DND-41 (cell line): Measurements from ENCODE around the gene SLC22A14.

ENCODE experiments used
- ATAC-seq: fragments of 200-7000 bp; cut with Tn5 transposase; 3 replicates; pipeline ENCODE4 v1.9.1; 2021; ENCODE audit warnings: low read depth; ENCODE audit not compliant: insufficient read depth
- DNase-seq: peaks from one replicate; pipeline ENCODE4 v3.0.0-alpha.2; 2020
- H2AFZ ChIP-seq: 2 replicates; pipeline ENCODE4 v1.6.0; 2012; ENCODE audit warnings: low read depth, low read length
- H3K27ac ChIP-seq: 2 replicates; pipeline ENCODE4 v1.5.1; 2012; ENCODE audit warnings: low read length, inconsistent platforms
- H3K27me3 ChIP-seq: fragments of 200-600 bp; sonication (generic); 2 replicates; pipeline ENCODE4 v1.6.0; 2012; ENCODE audit warnings: low read length, mild to moderate bottlenecking, inconsistent platforms; ENCODE audit not compliant: insufficient read depth, poor library complexity
- H3K36me3 ChIP-seq: 2 replicates; pipeline ENCODE4 v1.5.1; 2012; ENCODE audit warnings: low read length, inconsistent platforms; ENCODE audit not compliant: insufficient read depth
- H3K4me1 ChIP-seq: 2 replicates; pipeline ENCODE4 v1.5.1; 2012; ENCODE audit warnings: mild to moderate bottlenecking, low read length; ENCODE audit not compliant: insufficient read depth
- H3K4me2 ChIP-seq: 2 replicates; pipeline ENCODE4 v1.6.0; 2012; ENCODE audit warnings: mild to moderate bottlenecking, moderate library complexity, low read length, inconsistent platforms; ENCODE audit not compliant: insufficient read depth
- H3K4me3 ChIP-seq, 2 experiments: fragments of 200-600 bp in 1 of 2; shearing (Covaris generic) in 1 of 2; 2 replicates each; pipeline ENCODE4 v1.5.1; 2012 to 2016; ENCODE audit warnings: inconsistent platforms in 2 of 2, low read length in 2 of 2, mild to moderate bottlenecking in 2 of 2, low read depth in 1 of 2, moderate library complexity in 1 of 2
- H3K79me2 ChIP-seq: 2 replicates; pipeline ENCODE4 v1.6.0; 2012; ENCODE audit warnings: low read length, inconsistent platforms; ENCODE audit not compliant: insufficient read depth
- H3K9ac ChIP-seq: 2 replicates; pipeline ENCODE4 v1.6.0; 2012; ENCODE audit warnings: low read depth, mild to moderate bottlenecking, inconsistent platforms, low read length, moderate library complexity
- H3K9me3 ChIP-seq: 2 replicates; pipeline ENCODE4 v1.5.1; 2012; ENCODE audit warnings: low read length, moderate library complexity, mild to moderate bottlenecking, inconsistent platforms; ENCODE audit not compliant: insufficient read depth, severe bottlenecking
- H4K20me1 ChIP-seq: 2 replicates; pipeline ENCODE4 v1.6.0; 2012; ENCODE audit warnings: low read length; ENCODE audit not compliant: insufficient read depth
- EZH2 ChIP-seq: IDR thresholded peaks from 3 replicates; pipeline ENCODE4 v1.6.1; 2012; ENCODE audit warnings: borderline replicate concordance, low read depth, mild to moderate bottlenecking, moderate library complexity, low read length, inconsistent platforms; ENCODE audit not compliant: severe bottlenecking
- TF ChIP-seq, protein P1 (sequence below): IDR thresholded peaks from 2 replicates; pipeline ENCODE4 v1.5.1; 2012; ENCODE audit warnings: borderline replicate concordance, low read length, moderate library complexity, mild to moderate bottlenecking; ENCODE audit not compliant: poor library complexity, severe bottlenecking; ENCODE audit errors: extremely low read depth

The SLC22A14 gene

DNA sequence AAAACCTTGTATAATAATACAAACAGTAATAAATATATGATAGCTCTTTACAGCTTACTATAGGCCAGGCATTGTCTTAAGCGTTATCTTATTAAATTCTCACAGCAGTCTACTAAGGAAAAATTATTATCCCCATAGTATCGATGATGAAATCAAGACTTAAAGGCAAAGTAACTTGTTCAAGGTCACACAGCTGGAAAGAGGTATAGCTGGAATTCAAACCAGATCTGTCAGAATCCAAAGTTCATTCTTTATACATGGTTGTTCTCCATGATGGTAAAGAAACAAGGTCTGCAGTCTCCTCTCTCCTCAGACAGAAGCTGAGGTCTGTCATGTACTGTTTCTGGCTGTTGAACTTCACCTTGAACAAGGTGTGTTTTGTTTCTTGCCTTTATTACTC lies 31.9 kb upstream of the SLC22A14 start:
- Histone ChIP-seq H4K20me1 (no peaks in the 10 kb centered on the region), H3K9me3 (no peaks in the 10 kb centered on the region), H3K4me2 (no peak overlapping the region), H2AFZ (no peak overlapping the region), H3K27ac (no peak overlapping the region), H3K79me2 (no peaks in the 10 kb centered on the region), H3K9ac (no peak overlapping the region), H3K4me1 (no peaks in the 10 kb centered on the region), H3K36me3 (peaks cover 95% of the 10 kb centered on the region), H3K27me3 (no peaks in the 10 kb centered on the region), H3K4me3 (no peak overlapping the region)
- no peak for ATAC-seq
- TF ChIP-seq, protein P1, sequence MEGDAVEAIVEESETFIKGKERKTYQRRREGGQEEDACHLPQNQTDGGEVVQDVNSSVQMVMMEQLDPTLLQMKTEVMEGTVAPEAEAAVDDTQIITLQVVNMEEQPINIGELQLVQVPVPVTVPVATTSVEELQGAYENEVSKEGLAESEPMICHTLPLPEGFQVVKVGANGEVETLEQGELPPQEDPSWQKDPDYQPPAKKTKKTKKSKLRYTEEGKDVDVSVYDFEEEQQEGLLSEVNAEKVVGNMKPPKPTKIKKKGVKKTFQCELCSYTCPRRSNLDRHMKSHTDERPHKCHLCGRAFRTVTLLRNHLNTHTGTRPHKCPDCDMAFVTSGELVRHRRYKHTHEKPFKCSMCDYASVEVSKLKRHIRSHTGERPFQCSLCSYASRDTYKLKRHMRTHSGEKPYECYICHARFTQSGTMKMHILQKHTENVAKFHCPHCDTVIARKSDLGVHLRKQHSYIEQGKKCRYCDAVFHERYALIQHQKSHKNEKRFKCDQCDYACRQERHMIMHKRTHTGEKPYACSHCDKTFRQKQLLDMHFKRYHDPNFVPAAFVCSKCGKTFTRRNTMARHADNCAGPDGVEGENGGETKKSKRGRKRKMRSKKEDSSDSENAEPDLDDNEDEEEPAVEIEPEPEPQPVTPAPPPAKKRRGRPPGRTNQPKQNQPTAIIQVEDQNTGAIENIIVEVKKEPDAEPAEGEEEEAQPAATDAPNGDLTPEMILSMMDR = no peak
- TF ChIP-seq EZH2 = no peak
- no peak for DNase-seq

DNA sequence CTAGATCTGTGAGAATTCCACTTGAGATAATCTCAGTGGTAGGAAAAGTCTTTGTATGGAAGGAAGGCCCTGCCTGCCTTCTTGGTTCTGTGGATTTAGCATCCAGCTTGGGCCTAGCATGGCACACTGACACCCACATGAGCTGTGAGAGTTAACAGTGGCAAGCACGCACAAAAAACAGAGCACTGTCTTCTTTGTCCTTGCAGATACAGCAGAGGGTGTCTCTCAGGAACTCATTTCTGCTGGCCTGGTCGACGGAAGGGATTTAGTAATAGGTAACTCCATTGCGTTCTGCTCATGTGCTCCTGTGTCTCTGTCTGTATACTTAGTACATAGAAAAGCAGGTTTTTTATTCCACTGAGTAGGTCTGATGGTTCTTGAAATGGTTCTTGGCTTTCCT lies 30.9 kb upstream of the SLC22A14 start:
- no peak overlapping the region for H3K4me2 ChIP-seq
- no peak overlapping the region for H3K4me3 ChIP-seq
- H3K9me3 ChIP-seq = no peaks in the 10 kb centered on the region
- no peak for DNase-seq
- H3K4me1 ChIP-seq = no peaks in the 10 kb centered on the region
- H3K79me2 ChIP-seq = no peaks in the 10 kb centered on the region
- H3K27me3 ChIP-seq = no peaks in the 10 kb centered on the region
- no peak overlapping the region for H3K9ac ChIP-seq
- H2AFZ ChIP-seq = no peak overlapping the region
- no peak for ATAC-seq
- H3K27ac ChIP-seq = no peak overlapping the region
- H4K20me1 ChIP-seq = no peaks in the 10 kb centered on the region
- H3K36me3 ChIP-seq = peaks cover 92% of the 10 kb centered on the region
- TF ChIP-seq, protein P1 = no peak

DNA sequence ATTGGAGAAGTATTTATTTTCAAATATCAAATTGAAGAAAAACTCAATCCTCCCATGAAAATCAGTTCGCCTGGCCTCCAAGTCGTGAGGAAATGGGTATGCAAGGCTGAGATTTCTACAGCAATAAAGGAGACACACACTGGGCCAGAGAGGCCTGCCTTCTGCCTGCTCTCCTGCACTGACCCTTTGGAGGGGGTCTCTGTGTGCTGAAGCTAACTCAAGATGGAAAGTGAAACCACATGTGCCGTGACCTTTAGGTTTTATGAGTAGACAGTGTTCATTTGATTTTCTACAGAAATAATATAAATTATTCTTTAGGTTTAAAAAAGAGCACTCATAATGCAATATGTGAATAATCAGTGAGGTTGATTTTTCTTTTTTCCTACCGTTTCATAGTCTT lies 28.4 kb upstream of the SLC22A14 start:
- TF ChIP-seq, protein P1 = no peak
- TF ChIP-seq EZH2 = no peak
- H3K4me1 ChIP-seq = no peaks in the 10 kb centered on the region
- H3K9ac ChIP-seq = no peak overlapping the region
- H3K79me2 ChIP-seq = no peaks in the 10 kb centered on the region
- ATAC-seq = no peak
- no peaks in the 10 kb centered on the region for H4K20me1 ChIP-seq
- H3K9me3 ChIP-seq = no peaks in the 10 kb centered on the region
- no peaks in the 10 kb centered on the region for H3K27me3 ChIP-seq
- no peak for DNase-seq
- peaks cover 69% of the 10 kb centered on the region for H3K36me3 ChIP-seq
- H2AFZ ChIP-seq = no peak overlapping the region
- H3K27ac ChIP-seq = no peak overlapping the region
- H3K4me2 ChIP-seq = no peak overlapping the region
- H3K4me3 ChIP-seq = no peak overlapping the region

DNA sequence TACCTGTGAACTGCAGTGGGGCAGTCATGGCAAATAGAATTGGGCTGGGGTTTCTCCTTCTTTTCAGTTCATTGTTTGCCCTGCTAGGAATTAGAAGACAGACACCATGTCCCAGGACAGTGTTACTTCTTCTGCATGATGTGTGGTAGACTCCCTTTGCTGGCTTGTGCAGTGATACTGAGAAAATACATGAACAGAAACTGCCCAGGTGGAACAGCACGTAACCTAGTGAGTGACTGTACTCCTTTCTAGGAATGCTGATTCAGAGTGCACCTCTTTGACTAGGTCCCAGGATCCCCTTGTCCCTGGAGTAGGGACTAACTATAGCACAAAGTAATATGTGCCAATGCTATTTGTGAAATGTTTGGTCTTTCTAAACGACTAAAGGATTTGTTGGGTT lies 27.2 kb upstream of the SLC22A14 start:
- Histone ChIP-seq H3K4me2 (no peak overlapping the region), H4K20me1 (no peaks in the 10 kb centered on the region), H3K79me2 (no peaks in the 10 kb centered on the region), H3K4me1 (no peaks in the 10 kb centered on the region), H3K4me3 (no peak overlapping the region), H2AFZ (no peak overlapping the region), H3K27ac (no peak overlapping the region), H3K36me3 (peaks cover 58% of the 10 kb centered on the region), H3K9me3 (no peaks in the 10 kb centered on the region), H3K27me3 (no peaks in the 10 kb centered on the region), H3K9ac (no peak overlapping the region)
- DNase-seq (no peak), ATAC-seq (no peak)
- TF ChIP-seq, protein P1 = no peak
